Neural progenitor cell (in vitro differentiated cells): ENCODE data around the gene ATR. TPM values are rescaled to one million over a fixed set of nuclear protein-coding genes. Genes with fewer than 3 reads are reported as not detected.

ENCODE experiments used
- DNase-seq: peaks from one replicate; pipeline ENCODE4 v3.0.0-alpha.2; 2016; ENCODE audit warnings: low spot score
- H2AFZ ChIP-seq: fragments of 200-600 bp; sonication (generic); replicated peaks from 2 replicates; pipeline ENCODE4 v1.6.1; 2016; ENCODE audit warnings: antibody characterized with exemption
- H3F3A ChIP-seq: fragments of 200-600 bp; sonication (generic); 2 replicates; pipeline ENCODE4 v1.6.1; 2016; ENCODE audit warnings: antibody characterized with exemption, low read depth
- H3K27ac ChIP-seq: fragments of 200-600 bp; sonication (generic); 2 replicates; pipeline ENCODE4 v1.5.1; 2016; ENCODE audit warnings: mild to moderate bottlenecking
- H3K27me3 ChIP-seq: fragments of 200-600 bp; sonication (generic); 2 replicates; pipeline ENCODE4 v1.6.1; 2016; ENCODE audit warnings: mild to moderate bottlenecking, moderate library complexity
- H3K36me3 ChIP-seq: fragments of 200-600 bp; sonication (generic); 2 replicates; pipeline ENCODE4 v1.5.1; 2016
- H3K4me1 ChIP-seq: fragments of 200-600 bp; sonication (generic); 2 replicates; pipeline ENCODE4 v1.6.1; 2016; ENCODE audit warnings: mixed run types
- H3K4me2 ChIP-seq: fragments of 200-600 bp; sonication (generic); 2 replicates; pipeline ENCODE4 v1.6.1; 2016
- H3K4me3 ChIP-seq: fragments of 200-600 bp; sonication (generic); 2 replicates; pipeline ENCODE4 v1.5.1; 2016
- H3K79me2 ChIP-seq: fragments of 200-600 bp; sonication (generic); 2 replicates; pipeline ENCODE4 v1.6.1; 2016; ENCODE audit warnings: low read depth
- H3K9ac ChIP-seq: fragments of 200-600 bp; sonication (generic); 2 replicates; pipeline ENCODE4 v1.6.1; 2016
- H3K9me3 ChIP-seq: fragments of 200-600 bp; sonication (generic); 2 replicates; pipeline ENCODE4 v1.5.1; 2016; ENCODE audit warnings: low read depth
- H4K20me1 ChIP-seq: fragments of 200-600 bp; sonication (generic); 2 replicates; pipeline ENCODE4 v1.6.1; 2016; ENCODE audit warnings: low read depth
- H3K27ac Mint-ChIP-seq: 3 replicates; pipeline ENCODE4 v1.8.0; 2021; ENCODE audit warnings: mixed read lengths
- H3K27me3 Mint-ChIP-seq: 2 replicates; pipeline ENCODE4 v1.8.0; 2022; ENCODE audit warnings: low read depth, mild to moderate bottlenecking, inconsistent platforms, moderate library complexity, mixed read lengths; ENCODE audit not compliant: insufficient read depth
- H3K36me3 Mint-ChIP-seq: 3 replicates; pipeline ENCODE4 v1.8.0; 2021; ENCODE audit warnings: mixed read lengths
- H3K4me1 Mint-ChIP-seq: 3 replicates; pipeline ENCODE4 v1.8.0; 2021; ENCODE audit warnings: mixed read lengths
- H3K4me3 Mint-ChIP-seq: 3 replicates; pipeline ENCODE4 v1.8.0; 2021; ENCODE audit warnings: mild to moderate bottlenecking, moderate library complexity, mixed read lengths
- H3K9me3 Mint-ChIP-seq: 3 replicates; pipeline ENCODE4 v1.8.0; 2020; ENCODE audit warnings: mixed read lengths
- EZH2 ChIP-seq: fragments of 200-600 bp; sonication (generic); IDR thresholded peaks from 2 replicates; pipeline ENCODE4 v1.6.1; 2017; ENCODE audit warnings: antibody characterized with exemption, mild to moderate bottlenecking, moderate library complexity
- EZH2phosphoT487 ChIP-seq: fragments of 200-600 bp; sonication (generic); IDR thresholded peaks from 2 replicates; pipeline ENCODE4 v1.6.1; 2017; ENCODE audit warnings: antibody characterized with exemption
- total RNA-seq: library from RNA; depleted of rRNA; stranded (reverse); fragments of >200 nt; gene quantifications from 2 replicates; pipeline ENCODE4 v1.2.3, GENCODE V29; 2015; ENCODE audit warnings: low replicate concordance
- TF ChIP-seq, protein P1 (sequence below): fragments of 200-600 bp; sonication (generic); IDR thresholded peaks from 2 replicates; pipeline ENCODE4 v1.5.1; 2017; ENCODE audit warnings: antibody characterized with exemption, mild to moderate bottlenecking

Gene ATR
- total RNA-seq, 1 donor from 2014 or later: 48.4 TPM

DNA sequence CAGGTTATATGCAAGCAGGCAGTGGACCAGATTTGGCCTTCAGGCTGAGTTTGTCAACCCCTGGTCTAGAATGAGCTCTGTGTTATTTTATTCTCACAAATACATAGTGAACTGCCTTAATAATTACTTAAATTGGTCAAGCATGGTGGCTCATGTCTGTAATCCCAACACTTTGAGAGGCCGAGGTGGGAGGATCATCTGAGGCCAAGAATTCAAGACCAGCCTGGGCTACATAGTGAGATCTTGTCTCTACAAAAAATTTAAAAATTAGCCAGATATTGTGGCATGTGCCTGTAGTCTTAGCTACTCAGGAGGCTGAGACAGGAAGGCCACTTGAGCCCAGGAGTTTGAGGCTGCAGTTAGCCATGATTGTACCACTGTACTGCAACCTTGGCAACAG lies 32.7 kb upstream of the ATR start:
- H3F3A ChIP-seq: no peaks in the 10 kb centered on the region
- no peak overlapping the region for H3K4me3 ChIP-seq
- no peaks in the 10 kb centered on the region for H3K4me1 ChIP-seq
- H3K36me3 Mint-ChIP-seq: no peaks in the 10 kb centered on the region
- no peak overlapping the region for H3K4me2 ChIP-seq
- H3K9me3 Mint-ChIP-seq: no peaks in the 10 kb centered on the region
- H3K9ac ChIP-seq: no peak overlapping the region
- no peak overlapping the region for H3K27ac Mint-ChIP-seq
- no peak overlapping the region for H3K4me3 Mint-ChIP-seq
- H2AFZ ChIP-seq: no peak overlapping the region
- no peaks in the 10 kb centered on the region for H4K20me1 ChIP-seq
- no peaks in the 10 kb centered on the region for H3K27me3 ChIP-seq
- DNase-seq: no peak
- H3K9me3 ChIP-seq: no peaks in the 10 kb centered on the region
- H3K4me1 Mint-ChIP-seq: no peaks in the 10 kb centered on the region
- no peak for TF ChIP-seq EZH2phosphoT487
- no peak for TF ChIP-seq EZH2
- TF ChIP-seq, protein P1, sequence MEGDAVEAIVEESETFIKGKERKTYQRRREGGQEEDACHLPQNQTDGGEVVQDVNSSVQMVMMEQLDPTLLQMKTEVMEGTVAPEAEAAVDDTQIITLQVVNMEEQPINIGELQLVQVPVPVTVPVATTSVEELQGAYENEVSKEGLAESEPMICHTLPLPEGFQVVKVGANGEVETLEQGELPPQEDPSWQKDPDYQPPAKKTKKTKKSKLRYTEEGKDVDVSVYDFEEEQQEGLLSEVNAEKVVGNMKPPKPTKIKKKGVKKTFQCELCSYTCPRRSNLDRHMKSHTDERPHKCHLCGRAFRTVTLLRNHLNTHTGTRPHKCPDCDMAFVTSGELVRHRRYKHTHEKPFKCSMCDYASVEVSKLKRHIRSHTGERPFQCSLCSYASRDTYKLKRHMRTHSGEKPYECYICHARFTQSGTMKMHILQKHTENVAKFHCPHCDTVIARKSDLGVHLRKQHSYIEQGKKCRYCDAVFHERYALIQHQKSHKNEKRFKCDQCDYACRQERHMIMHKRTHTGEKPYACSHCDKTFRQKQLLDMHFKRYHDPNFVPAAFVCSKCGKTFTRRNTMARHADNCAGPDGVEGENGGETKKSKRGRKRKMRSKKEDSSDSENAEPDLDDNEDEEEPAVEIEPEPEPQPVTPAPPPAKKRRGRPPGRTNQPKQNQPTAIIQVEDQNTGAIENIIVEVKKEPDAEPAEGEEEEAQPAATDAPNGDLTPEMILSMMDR: no peak
- H3K27me3 Mint-ChIP-seq: no peaks in the 10 kb centered on the region
- no peaks in the 10 kb centered on the region for H3K36me3 ChIP-seq
- no peak overlapping the region for H3K27ac ChIP-seq
- no peaks in the 10 kb centered on the region for H3K79me2 ChIP-seq

DNA sequence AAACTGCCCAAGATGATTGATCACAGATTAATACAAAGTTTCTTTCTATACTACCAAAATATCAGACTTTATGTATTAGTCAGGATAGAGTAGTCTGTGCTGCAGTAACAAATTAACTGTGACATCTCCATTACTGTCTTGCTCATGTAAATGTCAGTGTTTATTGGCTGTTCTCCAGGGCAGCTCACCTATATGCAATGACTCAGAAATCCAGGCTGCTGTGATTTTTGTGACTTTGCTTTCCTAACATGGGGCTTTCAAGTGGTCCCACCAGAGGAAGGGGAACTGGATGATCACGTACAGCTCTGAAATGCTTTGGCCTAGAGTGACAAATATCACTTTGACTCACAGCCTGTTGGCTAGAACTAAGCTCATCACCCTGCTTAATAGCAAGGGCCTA lies 30.6 kb upstream of the ATR start:
- H2AFZ ChIP-seq: no peak overlapping the region
- no peaks in the 10 kb centered on the region for H3K36me3 Mint-ChIP-seq
- no peaks in the 10 kb centered on the region for H3K9me3 ChIP-seq
- no peaks in the 10 kb centered on the region for H4K20me1 ChIP-seq
- H3K4me1 ChIP-seq: no peaks in the 10 kb centered on the region
- H3K4me1 Mint-ChIP-seq: no peaks in the 10 kb centered on the region
- no peaks in the 10 kb centered on the region for H3K27me3 Mint-ChIP-seq
- no peak overlapping the region for H3K27ac Mint-ChIP-seq
- H3F3A ChIP-seq: no peaks in the 10 kb centered on the region
- H3K4me3 ChIP-seq: no peak overlapping the region
- no peaks in the 10 kb centered on the region for H3K79me2 ChIP-seq
- H3K27me3 ChIP-seq: no peaks in the 10 kb centered on the region
- no peak overlapping the region for H3K4me2 ChIP-seq
- no peak overlapping the region for H3K9ac ChIP-seq
- no peak for TF ChIP-seq EZH2
- TF ChIP-seq EZH2phosphoT487: no peak
- TF ChIP-seq, protein P1: no peak
- no peak for DNase-seq
- no peaks in the 10 kb centered on the region for H3K36me3 ChIP-seq
- no peaks in the 10 kb centered on the region for H3K9me3 Mint-ChIP-seq
- no peak overlapping the region for H3K27ac ChIP-seq
- no peak overlapping the region for H3K4me3 Mint-ChIP-seq

DNA sequence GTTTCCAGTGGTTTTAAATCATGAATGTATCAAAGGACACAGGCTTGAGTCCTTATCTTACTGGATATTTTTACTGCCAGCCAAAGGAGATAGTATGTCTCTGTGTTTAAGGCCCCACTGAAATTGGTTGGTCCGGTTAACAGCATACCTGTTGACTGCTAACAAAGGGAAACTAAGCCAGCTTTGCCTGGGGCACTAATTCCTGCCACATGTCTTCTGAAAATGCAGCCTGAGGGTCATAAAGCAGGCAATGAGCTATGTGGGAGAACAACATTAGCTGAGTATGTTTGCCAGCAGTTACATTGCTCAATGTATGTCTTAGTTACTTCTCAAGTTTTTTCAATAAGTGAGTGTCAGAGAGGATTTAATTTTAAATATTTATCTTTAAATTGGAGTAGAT lies 30.1 kb upstream of the ATR start:
- Histone ChIP-seq H3K4me1 (no peaks in the 10 kb centered on the region), H3K4me2 (no peak overlapping the region), H3K27me3 (no peaks in the 10 kb centered on the region), H2AFZ (no peak overlapping the region), H3K4me3 (no peak overlapping the region), H3K79me2 (no peaks in the 10 kb centered on the region), H3K9me3 (no peaks in the 10 kb centered on the region), H3K9ac (no peak overlapping the region), H3K27ac (no peak overlapping the region), H3F3A (no peaks in the 10 kb centered on the region), H3K36me3 (no peaks in the 10 kb centered on the region), H4K20me1 (no peaks in the 10 kb centered on the region)
- Mint-ChIP-seq H3K4me1 (no peaks in the 10 kb centered on the region), H3K36me3 (no peaks in the 10 kb centered on the region), H3K27ac (no peak overlapping the region), H3K27me3 (no peaks in the 10 kb centered on the region), H3K9me3 (no peaks in the 10 kb centered on the region), H3K4me3 (no peak overlapping the region)
- TF ChIP-seq EZH2 (no peak), EZH2phosphoT487 (no peak)
- TF ChIP-seq, protein P1: no peak
- no peak for DNase-seq
